Neural cell (in vitro differentiated cells): ENCODE results near the gene UPB1. TPM values are rescaled to one million over a fixed set of nuclear protein-coding genes. Genes with fewer than 3 reads are reported as not detected.

ENCODE experiments used
- H2AFZ ChIP-seq: fragments of 200-600, 300-800 bp; sonication (generic), shearing (Covaris generic); 2 replicates; pipeline ENCODE4 v1.6.0; 2014; ENCODE audit warnings: low read depth, mild to moderate bottlenecking, antibody characterized with exemption, low read length, moderate library complexity
- H3F3A ChIP-seq: fragments of 200-600 bp; shearing (Covaris generic); 2 replicates; pipeline ENCODE4 v1.6.1; 2016; ENCODE audit warnings: mild to moderate bottlenecking, moderate library complexity, mixed read lengths, antibody characterized with exemption, low read length; ENCODE audit not compliant: insufficient read depth, poor library complexity, severe bottlenecking
- H3K27ac ChIP-seq: fragments of 200-600, 300-800 bp; sonication (generic), shearing (Covaris generic); 2 replicates; pipeline ENCODE4 v1.5.1; 2014; ENCODE audit warnings: mild to moderate bottlenecking, low read length, moderate library complexity
- H3K27me3 ChIP-seq: fragments of 300-800, 200-600 bp; sonication (generic), shearing (Covaris generic); 2 replicates; pipeline ENCODE4 v1.6.0; 2014; ENCODE audit warnings: mild to moderate bottlenecking, low read depth, low read length, moderate library complexity; ENCODE audit not compliant: insufficient read depth
- H3K36me3 ChIP-seq: fragments of 300-800, 200-600 bp; sonication (generic), shearing (Covaris generic); 2 replicates; pipeline ENCODE4 v1.5.1; 2014; ENCODE audit warnings: mild to moderate bottlenecking, antibody characterized with exemption, low read length, moderate library complexity; ENCODE audit not compliant: insufficient read depth
- H3K4me2 ChIP-seq: fragments of 300-800, 200-600 bp; sonication (generic), shearing (Covaris generic); 2 replicates; pipeline ENCODE4 v1.6.0; 2014; ENCODE audit warnings: mild to moderate bottlenecking, low read length
- H3K4me3 ChIP-seq: fragments of 300-800, 200-600 bp; sonication (generic), shearing (Covaris generic); 2 replicates; pipeline ENCODE4 v1.5.1; 2014; ENCODE audit warnings: mild to moderate bottlenecking, low read length, moderate library complexity
- H3K79me2 ChIP-seq: fragments of 200-600 bp; shearing (Covaris generic); replicated peaks from 2 replicates; pipeline ENCODE4 v1.6.0; 2014; ENCODE audit warnings: mild to moderate bottlenecking, low read length, moderate library complexity; ENCODE audit not compliant: insufficient read depth
- H3K9ac ChIP-seq: fragments of 300-800, 200-600 bp; sonication (generic), shearing (Covaris generic); 2 replicates; pipeline ENCODE4 v1.6.1; 2016; ENCODE audit warnings: mild to moderate bottlenecking, low read length, mixed read lengths
- H3K9me2 ChIP-seq: fragments of 200-600 bp; shearing (Covaris generic); 2 replicates; pipeline ENCODE4 v1.6.1; 2016; ENCODE audit warnings: mild to moderate bottlenecking, low read length, mixed read lengths; ENCODE audit not compliant: insufficient read depth
- H3K9me3 ChIP-seq: fragments of 200-600, 300-800 bp; sonication (generic), shearing (Covaris generic); 2 replicates; pipeline ENCODE4 v1.6.1; 2016; ENCODE audit warnings: mild to moderate bottlenecking, mixed run types, low read length, moderate library complexity, mixed read lengths
- H4K20me1 ChIP-seq: fragments of 200-600 bp; shearing (Covaris generic); 2 replicates; pipeline ENCODE4 v1.6.1; 2016; ENCODE audit warnings: mild to moderate bottlenecking, mixed run types; ENCODE audit not compliant: insufficient read depth
- CTCF ChIP-seq: fragments of 450-650 bp; IDR thresholded peaks from 2 replicates; pipeline ENCODE4 v1.5.1; 2014; ENCODE audit warnings: antibody characterized with exemption, mild to moderate bottlenecking, moderate library complexity; ENCODE audit not compliant: poor library complexity, severe bottlenecking
- EP300 ChIP-seq: fragments of 450-650 bp; conservative IDR thresholded peaks from 2 replicates; pipeline ENCODE4 v1.6.1; 2014; ENCODE audit warnings: antibody characterized with exemption, mild to moderate bottlenecking, moderate library complexity; ENCODE audit not compliant: poor library complexity, severe bottlenecking
- EZH2 ChIP-seq: fragments of 200-600, 300-800 bp; shearing (Covaris generic), sonication (generic); IDR thresholded peaks from 2 replicates; pipeline ENCODE4 v1.6.1; 2014; ENCODE audit warnings: antibody characterized with exemption, low read length, borderline replicate concordance, mild to moderate bottlenecking; ENCODE audit not compliant: insufficient read depth, poor library complexity, severe bottlenecking
- MXI1 ChIP-seq: fragments of 450-650 bp; conservative IDR thresholded peaks from 2 replicates; pipeline ENCODE4 v1.6.1; 2014; ENCODE audit warnings: antibody characterized with exemption, mild to moderate bottlenecking; ENCODE audit not compliant: poor library complexity, severe bottlenecking
- POLR2AphosphoS5 ChIP-seq: IDR thresholded peaks from 2 replicates; pipeline ENCODE4 v1.6.1; 2012
- RAD21 ChIP-seq: fragments of 450-650 bp; conservative IDR thresholded peaks from 2 replicates; pipeline ENCODE4 v1.6.1; 2014; ENCODE audit warnings: antibody characterized with exemption, mild to moderate bottlenecking, moderate library complexity
- REST ChIP-seq: IDR thresholded peaks from 2 replicates; pipeline ENCODE4 v1.6.1; 2012; ENCODE audit warnings: borderline replicate concordance
- SMC3 ChIP-seq: fragments of 450-650 bp; conservative IDR thresholded peaks from 2 replicates; pipeline ENCODE4 v1.6.1; 2014; ENCODE audit warnings: antibody characterized with exemption, mild to moderate bottlenecking, moderate library complexity; ENCODE audit not compliant: poor library complexity
- TAF1 ChIP-seq: IDR thresholded peaks from 2 replicates; pipeline ENCODE4 v1.6.1; 2012; ENCODE audit warnings: low read depth
- polyA plus RNA-seq: library from polyadenylated mRNA; depleted of rRNA; stranded (reverse); fragments of >200 nt; gene quantifications from 2 replicates; pipeline ENCODE4 v1.2.3, GENCODE V29; 2014

Gene UPB1
- polyA plus RNA-seq, 1 donor from 2014 or later = 0.12 TPM

GRCh38 chr22:24451162-24451561, 44.0 kb upstream of the UPB1 start:
- peak overlapping the region; percentile 40 for H3K27ac ChIP-seq
- no peak overlapping the region for H3K4me2 ChIP-seq
- no peaks in the 10 kb centered on the region for H3K9me2 ChIP-seq
- H3K9me3 ChIP-seq = no peaks in the 10 kb centered on the region
- no peak overlapping the region for H3K4me3 ChIP-seq
- H3K27me3 ChIP-seq = no peaks in the 10 kb centered on the region
- H3K36me3 ChIP-seq = no peaks in the 10 kb centered on the region
- no peak overlapping the region for H2AFZ ChIP-seq
- no peak overlapping the region for H3K9ac ChIP-seq
- TF ChIP-seq RAD21 (no peak), EZH2 (no peak), EP300 (no peak), TAF1 (no peak), POLR2AphosphoS5 (no peak)
- no peaks in the 10 kb centered on the region for H3K79me2 ChIP-seq
- H3F3A ChIP-seq = no peaks in the 10 kb centered on the region
- H4K20me1 ChIP-seq = no peaks in the 10 kb centered on the region

GRCh38 chr22:24453853-24454252, 41.3 kb upstream of the UPB1 start:
- Histone ChIP-seq H3K27ac (no peak overlapping the region), H3K9me3 (no peaks in the 10 kb centered on the region), H3K79me2 (no peaks in the 10 kb centered on the region), H3K36me3 (no peaks in the 10 kb centered on the region), H3K4me3 (no peak overlapping the region), H3K27me3 (no peaks in the 10 kb centered on the region), H2AFZ (no peak overlapping the region), H3F3A (no peaks in the 10 kb centered on the region), H3K9me2 (no peaks in the 10 kb centered on the region), H3K9ac (no peak overlapping the region), H4K20me1 (no peaks in the 10 kb centered on the region), H3K4me2 (no peak overlapping the region)
- TF ChIP-seq MXI1 = no peak
- TF ChIP-seq EP300 = no peak
- no peak for TF ChIP-seq EZH2
- TF ChIP-seq CTCF = no peak
- no peak for TF ChIP-seq SMC3
- TF ChIP-seq TAF1 = no peak
- no peak for TF ChIP-seq RAD21
- no peak for TF ChIP-seq REST
- no peak for TF ChIP-seq POLR2AphosphoS5

GRCh38 chr22:24455039-24455438, 40.1 kb upstream of the UPB1 start:
- Histone ChIP-seq H3K27ac (no peak overlapping the region), H3K9me3 (no peaks in the 10 kb centered on the region), H3K27me3 (no peaks in the 10 kb centered on the region), H3K9me2 (no peaks in the 10 kb centered on the region), H3K36me3 (no peaks in the 10 kb centered on the region), H3K4me3 (no peak overlapping the region), H2AFZ (no peak overlapping the region), H3F3A (no peaks in the 10 kb centered on the region), H3K79me2 (no peaks in the 10 kb centered on the region), H3K4me2 (no peak overlapping the region), H4K20me1 (no peaks in the 10 kb centered on the region), H3K9ac (no peak overlapping the region)
- TF ChIP-seq RAD21 = no peak
